HG03432 (cell line): Measurements from ENCODE around the gene PRKCB.
A peak's percentile ranks its signal among the peaks of the same experiment; 100 is the strongest.

Source experiments
- ATAC-seq: cut with Tn5 transposase; IDR thresholded peaks from one replicate; pipeline ENCODE4 v1.9.1; 2021; ENCODE audit warnings: mild to moderate bottlenecking, moderate library complexity; ENCODE audit not compliant: unreplicated experiment

Gene PRKCB

DNA sequence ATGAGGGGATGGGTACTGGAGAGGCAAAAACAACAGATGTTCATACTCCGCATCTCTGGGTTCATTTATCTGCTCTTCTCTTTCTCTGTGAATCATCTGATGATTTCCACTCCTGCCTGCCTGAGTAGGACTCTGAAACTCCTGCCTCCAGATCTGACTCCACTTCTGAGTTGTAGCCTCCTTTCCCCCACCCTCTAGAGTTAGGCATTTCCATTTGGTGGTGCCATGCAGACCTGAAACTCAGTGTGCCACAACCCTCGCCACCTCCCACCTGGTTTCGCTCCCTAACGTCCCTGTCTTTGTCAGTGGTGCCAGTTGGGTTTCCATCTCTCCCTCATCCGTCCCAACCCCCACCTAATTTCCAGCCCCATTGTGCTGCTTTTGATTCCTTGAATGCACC, 126.2 kb downstream of the PRKCB start:
- no peak for ATAC-seq

DNA sequence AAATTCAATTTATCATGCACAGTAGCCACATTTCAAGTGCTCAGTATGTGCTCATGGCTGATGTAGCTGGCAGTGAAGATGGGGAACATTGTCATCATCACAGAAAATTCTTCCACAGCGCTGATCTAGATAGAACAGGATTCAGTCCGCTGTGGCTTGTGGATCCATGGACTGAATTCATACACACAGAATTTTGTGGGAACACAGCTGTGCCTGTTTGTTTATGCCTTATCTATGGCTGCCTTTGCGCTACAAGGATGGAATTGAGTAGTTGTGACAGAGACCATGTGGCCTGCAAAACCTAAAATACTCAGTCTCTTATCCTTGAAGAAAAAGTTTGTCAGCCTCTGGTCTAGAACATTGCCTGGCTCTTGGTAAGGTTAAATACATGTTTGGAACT, 128.4 kb downstream of the PRKCB start:
- ATAC-seq = no peak

DNA sequence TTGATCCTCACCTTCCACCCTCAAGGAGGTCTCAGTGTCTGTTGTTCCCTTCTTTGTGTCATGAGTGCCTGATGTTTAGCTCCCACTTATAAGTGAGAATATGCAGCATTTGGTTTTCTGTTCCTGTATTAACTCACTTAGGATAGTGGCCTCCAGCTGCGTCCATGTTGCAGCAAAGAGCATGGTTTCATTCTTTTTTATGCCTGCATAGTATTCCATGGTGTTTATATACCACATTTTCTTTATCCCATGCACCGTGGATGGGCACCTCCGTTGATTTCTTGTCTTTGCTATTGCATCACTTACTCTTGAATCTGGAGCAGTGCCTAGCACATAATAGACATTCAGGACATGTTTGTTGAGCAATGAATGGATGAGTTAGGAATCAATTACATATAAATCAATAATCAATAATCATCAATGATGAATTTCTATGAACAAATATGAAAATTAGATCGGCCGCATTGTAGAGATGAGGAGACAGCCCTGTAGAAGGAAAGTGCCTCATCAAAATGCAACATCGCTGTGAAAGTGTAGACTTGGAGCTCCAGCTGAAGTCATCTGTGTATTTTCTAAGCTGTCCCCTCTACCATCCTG, 129.5 kb downstream of the PRKCB start:
- ATAC-seq = no peak

DNA sequence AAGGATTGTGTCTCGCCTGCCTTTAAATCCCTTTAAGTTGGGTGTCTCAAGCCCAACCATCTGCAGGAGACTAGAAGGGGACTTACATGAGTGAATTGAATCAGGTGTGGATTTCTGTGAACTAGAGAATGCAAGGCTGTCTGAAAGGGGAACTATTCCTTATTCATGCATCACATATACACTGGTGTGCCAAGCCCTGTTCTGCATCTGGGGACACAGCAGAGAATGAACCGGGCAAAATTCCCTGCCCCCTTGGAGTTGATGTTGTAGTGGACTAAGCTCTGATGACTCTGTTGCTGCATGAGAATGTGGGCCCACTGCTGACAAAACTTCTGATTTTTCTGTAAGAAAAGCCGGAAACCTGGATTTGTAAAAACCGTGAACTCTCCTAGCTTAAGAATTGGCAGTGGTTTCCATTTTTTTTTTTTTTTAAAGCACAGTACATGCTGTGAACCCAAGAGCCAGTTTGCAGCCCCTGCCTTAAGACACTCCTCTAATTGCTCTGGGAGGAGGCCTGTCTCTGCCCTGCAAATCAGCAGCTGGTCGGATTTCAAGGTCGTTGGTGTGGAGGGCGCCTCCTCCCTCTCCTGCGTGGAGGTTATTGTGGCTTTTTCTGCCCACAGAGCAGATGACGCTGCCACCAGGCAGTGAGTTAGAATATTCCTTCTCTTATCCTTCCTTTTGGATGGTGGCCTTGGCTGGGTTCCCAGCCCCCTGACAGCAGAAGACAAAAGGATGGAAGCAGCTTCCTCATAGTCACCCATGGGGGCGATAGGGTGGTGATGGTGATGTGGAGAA, 131.0 kb downstream of the PRKCB start:
- ATAC-seq = no peak

DNA sequence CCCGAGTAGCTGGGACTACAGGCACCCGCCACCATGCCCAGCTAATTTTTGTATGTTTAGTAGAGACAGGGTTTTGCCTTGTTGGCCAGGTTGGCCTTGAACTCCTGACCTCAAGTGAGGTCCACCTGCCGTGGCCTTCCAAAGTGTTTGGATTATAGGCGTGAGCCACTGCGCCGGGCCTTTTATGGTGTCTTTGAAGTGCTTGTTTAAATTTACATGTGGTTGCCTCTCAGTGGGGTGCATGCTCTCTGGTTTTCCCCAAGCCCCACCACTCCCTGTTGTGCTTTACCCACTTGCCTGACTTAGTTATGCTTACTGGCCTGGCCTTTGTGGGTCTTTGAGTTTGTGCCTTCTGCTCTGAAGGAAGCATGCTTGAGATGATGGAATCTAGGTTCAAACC, 132.0 kb downstream of the PRKCB start:
- no peak for ATAC-seq

DNA sequence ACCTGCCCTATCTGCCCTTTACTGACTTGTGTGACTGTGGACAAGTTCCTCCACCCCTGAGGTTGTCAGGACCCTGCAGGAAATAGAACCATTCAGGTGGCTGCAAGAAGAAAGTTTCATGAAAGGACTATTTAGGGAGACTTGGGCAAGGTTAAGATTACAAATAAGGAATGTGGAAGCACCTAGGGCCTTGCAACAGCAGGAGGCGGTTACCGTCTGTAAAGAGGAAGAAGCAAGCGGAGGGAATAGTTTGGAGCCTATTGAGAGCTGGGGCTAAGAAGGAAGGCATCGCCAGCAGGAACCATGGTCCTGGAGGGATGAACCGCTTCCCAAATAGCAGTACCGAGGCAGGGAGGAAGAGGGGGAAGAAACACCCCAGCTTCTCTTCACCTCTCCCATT, 132.4 kb downstream of the PRKCB start:
- ATAC-seq = no peak

DNA sequence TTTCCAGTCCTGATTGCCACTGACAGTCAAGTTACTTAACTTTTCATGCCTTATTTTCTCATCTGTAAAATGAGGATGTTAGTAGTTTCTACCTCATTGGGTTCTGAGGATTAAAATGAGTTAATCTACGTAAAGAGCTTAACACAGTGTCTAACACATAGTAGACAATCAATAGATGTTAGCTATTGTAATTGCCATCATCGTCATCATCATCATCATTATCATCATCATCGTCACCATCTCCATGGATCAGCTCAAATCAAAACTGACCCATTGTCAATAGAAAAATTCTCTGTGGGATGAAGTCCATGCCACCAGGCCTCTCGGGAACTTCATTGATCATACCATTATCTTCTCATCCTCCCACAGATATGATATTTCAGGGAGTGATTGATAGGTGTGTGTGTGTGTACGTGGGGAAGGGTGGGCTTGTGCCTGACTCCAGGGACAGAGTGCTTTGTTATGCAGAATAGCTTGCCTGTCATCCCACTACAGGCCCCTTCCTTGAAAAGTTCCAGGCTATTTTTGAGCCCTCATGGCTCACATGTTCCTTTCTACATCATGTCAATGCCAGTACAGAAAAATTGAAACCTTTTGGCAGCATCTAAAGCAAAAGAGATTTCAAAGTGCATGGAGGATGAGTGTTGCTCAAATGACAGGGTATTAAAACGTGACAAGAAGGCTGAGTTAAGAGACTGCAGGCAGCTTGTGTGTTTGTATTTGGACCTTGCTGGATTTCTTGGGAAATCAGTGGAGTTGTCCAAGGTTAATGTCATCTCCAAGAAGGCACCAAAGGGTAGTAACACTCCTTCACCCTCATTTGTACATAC, 133.9 kb downstream of the PRKCB start:
- no peak for ATAC-seq

DNA sequence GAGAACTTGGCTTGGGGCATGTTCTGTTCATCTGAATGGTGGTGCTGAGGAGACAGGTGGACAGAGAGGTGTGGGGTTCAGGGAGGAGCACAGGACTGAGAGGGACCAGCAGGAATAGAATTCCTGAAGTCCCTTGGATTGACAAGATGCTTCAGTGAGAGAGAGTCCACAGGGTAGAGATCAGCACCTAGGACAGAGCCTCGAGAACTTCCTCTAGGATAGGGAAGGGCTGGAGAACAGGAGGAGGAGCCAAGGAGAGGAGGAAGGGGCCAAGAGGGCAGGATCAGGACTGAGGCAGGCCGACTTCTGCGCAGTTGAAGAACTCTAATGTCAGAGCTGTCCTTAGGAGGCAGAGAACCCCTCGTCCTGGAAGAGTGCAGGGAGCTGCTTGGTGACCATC, 138.4 kb downstream of the PRKCB start:
- no peak for ATAC-seq

DNA sequence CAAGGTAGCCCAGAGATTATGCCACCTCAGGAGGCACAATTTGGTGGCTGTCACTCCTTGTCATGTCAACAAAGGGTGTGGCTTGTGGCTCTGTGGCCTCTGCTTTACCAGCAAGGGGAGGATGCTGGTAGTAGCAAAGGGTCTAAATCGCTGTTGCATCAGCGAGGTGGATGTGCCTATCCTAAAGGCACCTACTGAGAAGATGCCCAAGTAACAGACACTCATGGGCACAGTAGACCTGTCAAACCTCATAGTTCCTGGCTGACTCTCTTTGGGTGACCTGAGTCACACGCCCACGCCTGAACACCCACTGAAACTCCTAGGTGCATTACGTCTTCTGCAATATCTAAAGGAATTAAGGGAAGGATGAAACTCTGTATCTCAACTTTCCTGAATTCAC, 139.5 kb downstream of the PRKCB start:
- no peak for ATAC-seq

DNA sequence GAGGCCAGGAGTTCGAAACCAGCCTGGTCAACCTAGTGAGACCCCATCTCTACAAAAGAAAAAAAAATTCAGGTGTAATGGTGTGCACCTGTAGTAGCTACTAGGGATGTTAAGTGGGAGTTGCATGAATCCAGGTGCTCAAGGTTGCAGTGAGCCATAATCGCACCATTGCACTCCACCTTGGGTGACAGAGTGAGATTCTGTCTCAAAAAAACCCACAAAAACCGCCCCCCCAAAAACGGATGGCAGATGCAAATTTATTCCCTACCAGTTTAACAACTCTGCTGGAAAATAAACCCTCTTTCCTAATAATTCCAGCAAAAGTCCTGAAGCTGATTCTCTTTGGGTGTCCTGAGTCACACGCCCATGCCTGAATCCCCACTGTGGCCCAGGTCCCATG, 140.3 kb downstream of the PRKCB start:
- ATAC-seq = no peak

DNA sequence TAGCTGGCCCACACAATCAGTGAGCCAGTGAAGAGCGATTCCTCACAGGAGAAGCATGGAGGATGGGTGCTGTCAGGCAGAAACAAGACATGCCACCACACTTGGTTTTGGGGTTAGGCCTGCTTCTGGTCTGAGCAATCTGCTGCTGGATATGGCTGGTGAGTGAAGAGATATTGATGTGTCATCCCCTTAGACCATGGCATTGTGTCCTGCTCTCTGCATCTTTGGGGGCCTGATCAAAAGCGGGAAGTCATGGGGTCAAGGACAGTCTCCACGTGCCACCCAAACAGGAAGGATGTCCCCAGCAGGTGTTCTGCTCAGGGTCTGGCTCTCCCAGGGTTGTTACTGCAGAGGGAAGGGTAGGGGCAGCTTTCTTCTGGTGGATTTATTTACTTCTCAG, 140.7 kb downstream of the PRKCB start:
- ATAC-seq = no peak

DNA sequence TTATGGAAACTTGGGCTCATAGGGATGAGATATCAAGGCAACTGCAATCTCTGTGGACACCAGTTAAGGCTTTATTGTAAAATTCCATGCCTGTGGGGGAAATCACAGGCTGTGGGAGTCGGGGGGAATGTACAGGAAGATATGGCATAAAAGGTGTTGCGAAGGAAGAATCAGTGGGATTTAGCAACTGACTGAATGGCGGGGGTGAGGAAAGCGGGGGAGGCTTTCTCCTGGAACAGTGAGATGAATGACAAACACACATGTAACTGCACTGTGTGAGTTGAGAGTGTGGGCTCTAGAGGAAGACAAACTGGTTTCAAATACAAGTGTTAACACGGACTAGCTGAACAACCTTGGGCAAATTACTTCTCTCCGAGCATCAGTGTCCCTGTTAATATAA, 143.7 kb downstream of the PRKCB start:
- ATAC-seq = no peak

DNA sequence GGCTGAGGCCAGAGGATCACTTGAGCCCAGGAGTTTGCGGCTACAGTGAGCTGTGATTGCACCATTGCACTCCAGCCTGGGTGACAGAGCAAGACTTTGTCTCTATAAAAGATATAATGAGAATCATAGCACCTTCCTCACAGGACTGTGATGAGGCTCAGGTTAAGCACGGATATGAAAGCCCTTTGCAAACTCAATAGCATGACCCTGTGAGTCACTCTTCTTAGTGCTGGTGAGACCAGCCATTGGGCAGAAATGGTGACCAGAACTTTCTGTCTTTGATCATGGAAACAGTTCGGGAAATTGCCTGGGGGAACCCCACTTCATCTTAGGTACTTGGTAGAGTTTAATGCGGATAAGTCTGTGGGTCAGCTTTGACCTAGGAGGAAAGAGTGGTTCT, 144.2 kb downstream of the PRKCB start:
- ATAC-seq = no peak

DNA sequence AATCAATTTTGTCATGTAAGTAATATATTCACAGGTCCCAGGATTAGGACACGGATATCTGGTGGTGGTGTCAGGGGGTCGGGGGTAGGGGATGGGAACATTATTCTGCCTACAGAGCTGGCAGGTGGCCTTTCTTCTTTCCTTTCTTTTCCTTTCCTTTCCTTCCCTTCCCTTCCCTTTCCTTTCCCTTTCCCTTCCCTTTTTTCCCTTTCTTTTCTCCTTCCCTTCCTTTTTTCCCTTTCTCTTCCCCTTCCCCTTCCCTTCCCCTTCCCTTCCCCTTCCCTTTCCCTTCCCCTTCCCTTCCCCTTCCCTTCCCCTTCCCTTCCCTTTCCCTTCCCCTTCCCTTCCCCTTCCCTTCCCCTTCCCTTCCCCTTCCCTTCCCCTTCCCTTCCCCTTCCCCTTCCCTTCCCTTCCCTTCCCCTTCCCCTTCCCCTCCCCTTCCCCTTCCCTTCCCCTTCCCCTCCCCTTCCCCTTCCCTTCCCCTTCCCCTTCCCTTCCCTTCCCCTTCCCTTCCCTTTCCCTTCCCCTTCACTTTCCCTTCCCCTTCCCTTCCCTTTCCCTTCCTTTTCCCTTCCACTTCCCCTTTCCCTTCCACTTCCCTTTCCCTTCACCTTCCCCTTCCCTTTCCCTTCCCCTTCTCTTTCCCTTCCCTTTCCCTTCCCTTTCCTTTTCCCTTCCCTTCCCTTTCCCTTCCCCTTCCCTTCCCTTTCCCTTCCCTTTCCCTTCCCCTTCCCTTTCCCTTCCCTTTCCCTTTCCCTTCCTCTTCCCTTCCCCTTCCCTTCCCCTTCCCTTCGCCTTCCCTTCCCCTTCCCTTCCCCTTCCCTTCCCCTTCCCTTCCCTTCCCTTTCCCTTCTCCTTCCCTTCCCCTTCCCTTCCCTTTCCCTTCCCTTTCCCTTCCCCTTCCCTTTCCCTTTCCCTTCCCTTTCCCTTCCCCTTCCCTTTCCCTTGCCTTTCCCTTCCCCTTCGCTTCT, 145.9 kb downstream of the PRKCB start:
- no peak for ATAC-seq

DNA sequence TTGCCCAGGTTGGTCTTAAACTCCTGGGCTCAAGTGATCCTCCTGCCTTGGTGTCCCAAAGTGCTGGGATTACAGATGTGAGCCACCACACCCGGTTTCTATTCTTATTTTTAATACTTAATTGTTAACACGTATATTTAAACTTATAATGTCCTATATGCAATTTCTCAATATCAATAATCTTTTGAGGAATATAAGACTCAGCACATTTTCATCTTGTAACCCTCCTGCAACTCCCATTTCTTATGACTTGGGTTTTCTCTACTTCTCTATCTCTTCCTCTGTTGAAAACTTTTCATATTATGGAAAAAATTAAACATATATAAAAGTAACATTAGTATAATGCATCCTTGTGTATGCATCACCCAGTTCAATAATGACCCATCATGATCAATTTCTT, 150.7 kb downstream of the PRKCB start:
- no peak for ATAC-seq

DNA sequence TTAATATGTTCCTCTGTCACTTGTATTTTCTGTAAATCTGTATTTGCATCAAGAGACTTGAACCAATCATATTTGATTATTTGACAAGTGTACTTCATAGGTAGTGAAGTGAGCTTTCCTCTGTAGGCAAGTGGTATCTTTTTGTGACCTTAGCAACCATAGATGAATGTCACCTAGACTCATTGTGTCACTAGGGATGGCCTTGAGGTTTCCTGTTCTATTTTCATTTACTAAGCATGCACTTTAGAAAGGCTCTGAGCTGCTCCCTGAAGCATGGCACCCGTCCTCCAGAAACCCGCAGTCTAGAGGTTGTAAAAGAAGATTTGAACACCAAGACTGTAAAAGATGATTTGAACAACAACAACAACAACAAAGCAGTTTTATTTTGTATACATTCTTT, 151.7 kb downstream of the PRKCB start:
- ATAC-seq = peak; percentile 93

DNA sequence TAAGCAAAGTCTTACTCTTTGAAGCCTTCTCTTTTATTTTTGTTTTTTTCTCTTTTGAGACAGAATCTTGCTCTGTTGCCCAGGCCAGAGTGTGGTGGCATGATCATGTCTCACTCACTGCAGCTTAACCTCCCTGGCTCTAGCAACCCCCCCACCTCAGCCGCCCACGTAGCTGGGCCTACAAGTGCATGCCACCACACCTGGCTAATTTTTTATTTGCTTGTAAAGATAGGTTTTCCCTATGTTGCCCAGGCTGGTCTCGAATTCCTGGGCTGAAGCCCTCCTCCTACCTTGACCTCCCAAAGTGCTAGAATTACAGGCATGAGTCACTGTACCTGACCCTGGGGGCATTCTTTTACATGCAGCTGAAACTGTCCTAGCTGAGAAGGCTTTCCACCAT, 154.7 kb downstream of the PRKCB start:
- ATAC-seq = no peak

DNA sequence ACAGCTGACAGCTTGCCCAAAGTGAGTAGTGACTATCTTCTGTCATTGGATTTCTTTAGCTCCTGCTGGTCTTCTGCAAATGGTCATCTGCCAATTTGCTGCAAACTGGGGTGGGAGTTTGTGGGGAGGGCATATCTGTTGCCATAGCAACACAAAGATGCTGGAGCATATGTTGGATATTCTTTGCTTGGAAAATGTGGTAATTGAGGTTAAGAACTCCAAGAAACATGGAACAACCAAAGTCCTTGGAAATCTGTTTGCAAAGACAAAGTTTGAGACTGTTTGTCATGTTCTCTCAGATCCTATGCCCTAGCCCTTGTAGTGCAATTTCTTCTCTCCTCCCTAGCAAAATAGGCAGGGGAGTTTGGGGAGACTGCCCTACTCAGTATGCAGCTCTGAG, 155.3 kb downstream of the PRKCB start:
- ATAC-seq = no peak

DNA sequence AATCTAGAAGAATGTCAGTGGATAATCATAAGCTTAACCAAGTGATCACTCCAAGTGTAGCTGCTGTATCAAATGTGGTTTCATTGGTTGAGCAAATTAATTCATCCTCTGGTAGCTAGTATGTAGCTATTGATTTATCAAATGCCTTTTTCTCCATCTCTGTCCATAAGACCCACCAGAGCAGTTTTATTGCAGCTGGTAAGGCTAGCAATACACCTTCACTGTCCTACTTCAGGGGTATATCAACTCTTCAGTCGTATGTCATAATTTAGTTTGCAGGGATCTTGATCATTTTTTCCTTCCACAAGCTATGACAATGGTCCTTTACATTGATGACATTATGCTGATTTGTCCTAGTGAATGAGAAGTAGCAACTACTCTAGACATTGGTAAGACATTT, 158.8 kb downstream of the PRKCB start:
- ATAC-seq = no peak

DNA sequence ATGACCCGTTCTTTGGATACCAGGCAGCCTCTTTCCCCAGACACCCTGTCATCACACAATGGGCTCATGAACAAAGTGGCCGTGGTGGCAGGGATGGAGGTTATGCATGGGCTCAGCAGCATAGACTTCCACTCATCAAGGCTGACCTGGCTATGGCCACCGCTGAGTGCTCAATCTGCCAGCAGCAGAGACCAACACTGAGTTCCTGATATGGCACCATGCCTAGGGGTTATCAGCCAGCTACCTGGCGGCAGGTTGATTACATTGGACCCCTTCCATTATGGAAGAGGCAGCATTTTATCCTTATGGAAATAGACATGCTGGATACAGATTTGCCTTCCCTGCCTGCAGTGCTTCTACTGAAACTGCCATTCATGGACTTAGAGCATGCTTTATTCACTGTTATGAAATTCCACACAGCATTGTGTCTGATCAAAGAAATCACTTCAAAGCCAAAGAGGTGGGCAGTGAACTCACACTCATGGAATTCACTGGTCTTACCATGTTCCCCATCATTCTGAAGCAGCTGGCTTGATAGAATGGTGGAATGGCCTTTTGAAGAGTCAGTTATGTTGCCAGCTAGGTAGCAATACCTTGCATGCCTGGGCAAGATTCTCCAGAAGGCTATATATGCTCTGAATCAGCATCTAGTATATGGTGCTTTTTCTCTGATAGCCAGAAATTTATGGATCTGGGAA, 160.6 kb downstream of the PRKCB start:
- no peak for ATAC-seq
